Measurements from ENCODE around the gene LOXL3. TPM values are rescaled to one million over a fixed set of nuclear protein-coding genes. Genes with fewer than 3 reads are reported as not detected.

LOXL3 gene
- total and polyA plus RNA-seq, 7 donors: 0.62 to 2.3 (median 0.99) TPM

DNA sequence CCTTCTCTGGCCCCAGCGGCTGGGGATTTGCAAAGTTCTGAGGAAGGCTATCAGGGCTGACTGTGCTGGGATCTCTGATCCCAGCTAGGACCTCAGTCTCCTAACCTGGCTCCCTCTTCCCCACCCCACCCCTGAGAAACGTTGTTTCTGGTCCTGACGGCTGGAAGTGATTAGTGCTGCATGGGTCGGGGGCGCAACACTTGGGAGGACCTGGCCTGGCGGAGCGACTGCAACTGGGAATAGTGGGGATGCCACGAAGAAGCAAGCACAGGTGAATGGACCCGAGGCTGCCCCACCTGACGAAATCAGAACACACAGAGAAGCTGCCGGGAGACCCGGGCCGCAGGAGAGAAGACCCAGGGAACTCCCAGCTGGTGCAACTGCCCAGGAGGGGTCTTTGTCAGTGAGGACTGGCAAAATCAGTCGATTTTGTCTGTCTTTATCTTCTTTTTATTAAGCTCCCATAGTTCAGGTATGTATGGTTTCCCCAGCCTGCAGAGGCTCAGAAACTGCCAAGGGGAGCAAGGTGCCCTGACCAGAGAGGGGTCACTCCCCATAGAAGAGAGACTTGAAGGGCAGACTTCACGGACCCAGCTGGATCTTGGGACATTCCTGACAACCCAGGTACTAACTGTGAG, 53.7 kb downstream of the LOXL3 start:
- DNase-seq (no peak), ATAC-seq (no peak)
- peaks cover 0 to 6% of the 10 kb centered on the region in 2 donors for H3K36me3 ChIP-seq (ENCODE audit: insufficient read depth in 1 of 2, low read depth in 1 of 2)
- H3K27ac ChIP-seq: no peak overlapping the region
- peak overlapping the region; percentile 59 for H3K4me3 ChIP-seq
- H3K4me1 ChIP-seq: peaks cover 23% of the 10 kb centered on the region
- peaks cover 0 to 78% (median 32%) of the 10 kb centered on the region in 3 donors for H3K27me3 ChIP-seq (ENCODE audit: insufficient read depth in 3 of 3, low read length in 2 of 3)
- intact Hi-C loops (cut with DNase I): no loop called here
- TF ChIP-seq, protein P1, sequence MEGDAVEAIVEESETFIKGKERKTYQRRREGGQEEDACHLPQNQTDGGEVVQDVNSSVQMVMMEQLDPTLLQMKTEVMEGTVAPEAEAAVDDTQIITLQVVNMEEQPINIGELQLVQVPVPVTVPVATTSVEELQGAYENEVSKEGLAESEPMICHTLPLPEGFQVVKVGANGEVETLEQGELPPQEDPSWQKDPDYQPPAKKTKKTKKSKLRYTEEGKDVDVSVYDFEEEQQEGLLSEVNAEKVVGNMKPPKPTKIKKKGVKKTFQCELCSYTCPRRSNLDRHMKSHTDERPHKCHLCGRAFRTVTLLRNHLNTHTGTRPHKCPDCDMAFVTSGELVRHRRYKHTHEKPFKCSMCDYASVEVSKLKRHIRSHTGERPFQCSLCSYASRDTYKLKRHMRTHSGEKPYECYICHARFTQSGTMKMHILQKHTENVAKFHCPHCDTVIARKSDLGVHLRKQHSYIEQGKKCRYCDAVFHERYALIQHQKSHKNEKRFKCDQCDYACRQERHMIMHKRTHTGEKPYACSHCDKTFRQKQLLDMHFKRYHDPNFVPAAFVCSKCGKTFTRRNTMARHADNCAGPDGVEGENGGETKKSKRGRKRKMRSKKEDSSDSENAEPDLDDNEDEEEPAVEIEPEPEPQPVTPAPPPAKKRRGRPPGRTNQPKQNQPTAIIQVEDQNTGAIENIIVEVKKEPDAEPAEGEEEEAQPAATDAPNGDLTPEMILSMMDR (IDR thresholded peaks at IDR 0.05): no peak
- WGBS, 3 donors: 58 to 59% (median 59%) methylated on average over 14 to 15 of the region's 15 CpGs
- H3K9me3 ChIP-seq: no peaks in the 10 kb centered on the region

DNA sequence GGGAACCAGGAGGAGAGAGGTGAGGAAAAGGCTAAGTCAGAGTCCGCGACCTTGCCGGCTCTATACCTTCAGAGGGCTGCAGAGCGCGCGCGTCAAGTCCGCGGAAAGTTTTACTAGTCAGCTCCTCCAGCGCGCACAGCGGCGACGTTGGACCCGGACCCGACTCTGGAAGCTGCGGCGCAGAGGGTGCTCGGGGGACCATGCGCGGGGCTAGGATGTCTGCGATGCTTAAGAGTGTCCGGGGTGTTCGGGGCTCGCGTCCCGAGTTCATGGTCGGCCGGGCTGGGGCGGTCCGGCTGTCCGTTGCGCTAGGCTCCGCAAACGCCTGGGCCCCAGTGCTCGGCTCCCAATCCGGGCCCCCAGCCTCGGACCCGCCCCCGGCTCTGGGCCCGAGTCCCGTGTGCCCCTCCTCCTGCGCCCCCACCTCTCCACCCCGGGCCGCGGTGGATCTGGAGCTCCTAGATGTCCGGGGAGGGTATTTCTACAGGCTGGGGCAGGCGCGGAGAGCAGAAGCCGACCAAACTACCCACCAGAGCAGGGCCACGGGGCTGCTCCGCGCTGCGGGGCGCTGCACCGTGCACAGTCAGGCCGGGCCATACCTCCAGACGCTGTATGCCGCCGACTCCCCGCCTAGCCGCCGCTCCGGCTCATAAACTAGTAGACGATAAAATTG, 54.3 kb downstream of the LOXL3 start, which contains the start of gene LBX2:
Gene LBX2 (minus strand): TSS at position 337 of the 673 bp plus-strand sequence. CDS start 66 bp downstream, at position 271.
- ATAC-seq (peak in 1 of 4 donors; percentile 14), DNase-seq (no peak)
- Histone ChIP-seq H3K9me3 (no peaks in the 10 kb centered on the region), H3K4me3 (peak within 1 kb of the TSS; percentile 59), H3K27ac (no peak within 1 kb of the TSS), H3K36me3 (ENCODE audit: insufficient read depth in 1 of 2, low read depth in 1 of 2) (peaks cover 0 to 2% of the 10 kb centered on the region in 2 donors), H3K27me3 (ENCODE audit: insufficient read depth in 3 of 3, low read length in 2 of 3) (peaks cover 0 to 72% (median 32%) of the 10 kb centered on the region in 3 donors), H3K4me1 (peaks cover 23% of the 10 kb centered on the region)
- WGBS, 3 donors: 3 to 5% (median 4%) methylated on average over 49 to 65 of the region's 65 CpGs
- TF ChIP-seq, protein P1 (IDR thresholded peaks at IDR 0.05): no peak
- intact Hi-C loops (cut with DNase I): no loop called here

- TF ChIP-seq, protein P1 (IDR thresholded peaks at IDR 0.05): no peak
- Histone ChIP-seq H3K9me3 (no peaks in the 10 kb centered on the region), H3K27ac (no peak overlapping the region), H3K4me3 (peak overlapping the region; percentile 59), H3K36me3 (ENCODE audit: insufficient read depth in 1 of 2, low read depth in 1 of 2) (peaks cover 3 to 9% of the 10 kb centered on the region in 2 donors), H3K4me1 (peaks cover 23% of the 10 kb centered on the region), H3K27me3 (ENCODE audit: insufficient read depth in 3 of 3, low read length in 2 of 3) (peaks cover 0 to 66% (median 32%) of the 10 kb centered on the region in 3 donors)
- DNase-seq: no peak
- intact Hi-C loops (cut with DNase I): no loop called here
- WGBS, 3 donors: 1 to 3% (median 2%) methylated on average over 41 of the region's 41 CpGs
- ATAC-seq: peak in 3 of 4 donors; percentile 26 to 35 (median 28)
These were observed 55.1 kb downstream of the LOXL3 start for GRCh38 chr2:74498500-74499266.

GRCh38 chr2:74497777-74498499, 55.8 kb downstream of the LOXL3 start:
- no peak for DNase-seq
- TF ChIP-seq, protein P1 (IDR thresholded peaks at IDR 0.05): no peak
- WGBS, 3 donors: 1 to 3% (median 2%) methylated on average over 58 to 61 of the region's 61 CpGs
- H3K36me3 ChIP-seq (ENCODE audit: insufficient read depth in 1 of 2, low read depth in 1 of 2): peaks cover 3 to 16% of the 10 kb centered on the region in 2 donors
- peak overlapping the region; percentile 59 for H3K4me3 ChIP-seq
- H3K9me3 ChIP-seq: no peaks in the 10 kb centered on the region
- H3K27me3 ChIP-seq (ENCODE audit: insufficient read depth in 3 of 3, low read length in 2 of 3): peaks cover 0 to 58% (median 32%) of the 10 kb centered on the region in 3 donors
- peaks cover 23% of the 10 kb centered on the region for H3K4me1 ChIP-seq
- intact Hi-C loops (cut with DNase I): no loop called here
- peak; percentile 15 to 47 (median 30) for ATAC-seq
- no peak overlapping the region for H3K27ac ChIP-seq
